Fibroblast of mammary gland (primary cell): ENCODE measurements around the gene FFAR2.

Experiments
- DNase-seq: peaks from one replicate; pipeline ENCODE4 v3.0.0-alpha.2; 2010; ENCODE audit warnings: low read depth
- H3K4me3 ChIP-seq: 2 replicates; pipeline ENCODE4 v1.5.1; 2011; ENCODE audit warnings: low read depth, mild to moderate bottlenecking, low read length, moderate library complexity; ENCODE audit not compliant: control insufficient read depth
- CTCF ChIP-seq: conservative IDR thresholded peaks from 2 replicates; pipeline ENCODE4 v1.5.1; 2011; ENCODE audit warnings: low read depth, low read length, inconsistent platforms; ENCODE audit not compliant: control insufficient read depth, insufficient read depth

FFAR2 gene

GRCh38 chr19:35427187-35427586, 20.9 kb upstream of the FFAR2 start:
- no peak for DNase-seq
- TF ChIP-seq CTCF = no peak
- no peak overlapping the region for H3K4me3 ChIP-seq

GRCh38 chr19:35429698-35430408, 18.2 kb upstream of the FFAR2 start:
- TF ChIP-seq CTCF = no peak
- H3K4me3 ChIP-seq = no peak overlapping the region
- no peak for DNase-seq

GRCh38 chr19:35430409-35431144, 17.5 kb upstream of the FFAR2 start:
- H3K4me3 ChIP-seq = no peak overlapping the region
- TF ChIP-seq CTCF = no peak
- no peak for DNase-seq

- no peak for TF ChIP-seq CTCF
- no peak overlapping the region for H3K4me3 ChIP-seq
Observed at GRCh38 chr19:35431145-35431807, 16.8 kb upstream of the FFAR2 start.

GRCh38 chr19:35432911-35433310, 15.1 kb upstream of the FFAR2 start:
- DNase-seq = no peak
- H3K4me3 ChIP-seq = no peak overlapping the region
- TF ChIP-seq CTCF = no peak

More at GRCh38 chr19:35431145-35431807, 16.8 kb upstream of the FFAR2 start:
- no peak for DNase-seq

- no peak overlapping the region for H3K4me3 ChIP-seq
- no peak for TF ChIP-seq CTCF
- DNase-seq = no peak
Observed at GRCh38 chr19:35433448-35433847, 14.6 kb upstream of the FFAR2 start.
